ENCODE data around the gene IKBIP.

The IKBIP gene

GRCh38 chr12:98644712-98645571, at the start of gene IKBIP, which contains the start of gene APAF1:
IKBIP (minus strand) TSS chr12:98644788; CDS start chr12:98644701, 87 bp downstream.
APAF1 (plus strand) TSS chr12:98645290; CDS start chr12:98648360, 3,070 bp downstream.
- Histone ChIP-seq H3K27ac (ENCODE audit: low read length) (peak within 1 kb of the TSS; percentile 82), H3K36me3 (ENCODE audit: control insufficient read depth in 1 of 2, insufficient read depth in 2 of 2, low read length in 2 of 2) (peaks cover 13 to 14% of the 10 kb centered on the region in 2 donors), H3K4me3 (ENCODE audit: low read depth in 1 of 2, low read length in 2 of 2) (peak within 1 kb of the TSS; percentile 95 to 97), H3K4me1 (ENCODE audit: control insufficient read depth in 1 of 2, insufficient read depth in 2 of 2, low read length in 2 of 2) (peaks cover 7 to 11% of the 10 kb centered on the region in 2 donors), H3K9me3 (ENCODE audit: control insufficient read depth in 1 of 2, low read length in 2 of 2) (no peaks in the 10 kb centered on the region), H3K27me3 (ENCODE audit: low read depth, low read length) (no peaks in the 10 kb centered on the region)

DNA sequence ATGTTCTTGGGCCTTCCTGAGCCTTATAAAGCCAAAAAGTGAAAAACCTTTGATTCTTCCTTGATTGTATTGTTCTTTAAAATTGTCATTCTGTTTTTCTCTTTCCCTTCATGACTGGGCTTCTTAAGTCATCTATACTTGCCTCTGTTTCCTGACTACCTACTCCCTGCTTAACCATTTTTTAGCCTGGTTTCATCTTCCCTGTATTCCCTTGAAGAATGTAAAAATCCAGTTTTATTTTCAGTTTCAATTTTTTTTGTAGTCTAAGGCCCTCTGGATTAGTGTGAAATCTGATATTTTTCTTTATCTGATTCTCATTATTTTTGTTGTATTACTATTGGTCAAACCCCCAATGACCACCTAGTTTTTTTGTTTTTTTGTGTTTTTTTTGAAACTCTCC, 46.8 kb upstream of the IKBIP start:
- Histone ChIP-seq H3K27me3 (ENCODE audit: low read depth, low read length) (no peaks in the 10 kb centered on the region), H3K9me3 (ENCODE audit: control insufficient read depth in 1 of 2, low read length in 2 of 2) (no peaks in the 10 kb centered on the region), H3K4me1 (ENCODE audit: control insufficient read depth in 1 of 2, insufficient read depth in 2 of 2, low read length in 2 of 2) (no peaks in the 10 kb centered on the region), H3K27ac (ENCODE audit: low read length) (peak overlapping the region; percentile 31), H3K4me3 (ENCODE audit: low read depth in 1 of 2, low read length in 2 of 2) (no peak overlapping the region), H3K36me3 (ENCODE audit: control insufficient read depth in 1 of 2, insufficient read depth in 2 of 2, low read length in 2 of 2) (peaks cover 10 to 37% of the 10 kb centered on the region in 2 donors)

- Histone ChIP-seq H3K4me3 (ENCODE audit: low read depth in 1 of 2, low read length in 2 of 2) (no peak overlapping the region), H3K9me3 (ENCODE audit: control insufficient read depth in 1 of 2, low read length in 2 of 2) (no peaks in the 10 kb centered on the region), H3K36me3 (ENCODE audit: control insufficient read depth in 1 of 2, insufficient read depth in 2 of 2, low read length in 2 of 2) (peaks cover 25 to 59% of the 10 kb centered on the region in 2 donors), H3K4me1 (ENCODE audit: control insufficient read depth in 1 of 2, insufficient read depth in 2 of 2, low read length in 2 of 2) (no peaks in the 10 kb centered on the region), H3K27ac (ENCODE audit: low read length) (no peak overlapping the region), H3K27me3 (ENCODE audit: low read depth, low read length) (no peaks in the 10 kb centered on the region)
Measured at GRCh38 chr12:98686603-98687002, 42.0 kb upstream of the IKBIP start.

DNA sequence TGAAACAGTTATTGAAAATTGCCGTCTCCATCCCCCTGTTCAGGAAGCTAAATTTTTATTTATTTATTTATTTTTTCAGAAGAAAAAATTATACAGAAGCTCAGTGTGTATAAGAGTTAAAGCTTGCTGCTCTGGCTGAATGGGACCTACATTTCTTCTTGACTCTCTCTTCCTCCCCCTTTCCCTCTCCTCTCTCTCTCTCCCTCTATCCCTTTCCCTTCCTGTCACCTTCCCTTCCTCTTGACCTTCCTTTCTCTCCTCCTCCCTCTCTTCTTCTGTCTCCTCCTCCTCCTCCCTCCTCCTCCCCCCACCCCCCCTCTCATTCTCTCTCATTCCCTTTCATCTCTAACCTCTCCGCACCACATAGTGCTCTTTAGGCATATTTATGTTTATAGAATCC, 39.6 kb upstream of the IKBIP start:
- H3K36me3 ChIP-seq (ENCODE audit: control insufficient read depth in 1 of 2, insufficient read depth in 2 of 2, low read length in 2 of 2) = peaks cover 35 to 67% of the 10 kb centered on the region in 2 donors
- no peaks in the 10 kb centered on the region for H3K9me3 ChIP-seq (ENCODE audit: control insufficient read depth in 1 of 2, low read length in 2 of 2)
- H3K4me3 ChIP-seq (ENCODE audit: low read depth in 1 of 2, low read length in 2 of 2) = no peak overlapping the region
- no peaks in the 10 kb centered on the region for H3K4me1 ChIP-seq (ENCODE audit: control insufficient read depth in 1 of 2, insufficient read depth in 2 of 2, low read length in 2 of 2)
- no peak overlapping the region for H3K27ac ChIP-seq (ENCODE audit: low read length)
- H3K27me3 ChIP-seq (ENCODE audit: low read depth, low read length) = no peaks in the 10 kb centered on the region

DNA sequence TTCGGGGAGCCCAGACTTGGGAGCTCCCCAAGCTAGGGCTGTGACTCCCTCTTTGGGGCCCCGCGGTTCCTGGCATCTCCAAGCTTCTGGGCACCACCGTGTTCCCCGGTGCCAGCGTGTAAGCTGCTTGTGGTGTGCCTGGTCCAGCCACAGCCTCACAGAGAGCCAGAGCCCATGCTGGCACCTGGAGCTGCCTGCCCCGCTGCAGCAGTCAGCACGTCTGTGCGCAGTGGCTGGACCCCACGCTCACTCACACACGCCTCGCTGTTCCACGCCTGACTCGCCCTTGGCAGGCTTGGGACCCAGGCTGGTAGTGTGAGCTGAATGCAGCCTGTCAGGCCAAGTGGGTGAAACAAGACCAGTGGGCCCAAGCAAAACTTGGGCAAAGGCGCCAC, 35.0 kb upstream of the IKBIP start:
- no peak overlapping the region for H3K4me3 ChIP-seq (ENCODE audit: low read depth in 1 of 2, low read length in 2 of 2)
- H3K27me3 ChIP-seq (ENCODE audit: low read depth, low read length) = no peaks in the 10 kb centered on the region
- H3K4me1 ChIP-seq (ENCODE audit: control insufficient read depth in 1 of 2, insufficient read depth in 2 of 2, low read length in 2 of 2) = no peaks in the 10 kb centered on the region
- peaks cover 43 to 64% of the 10 kb centered on the region in 2 donors for H3K36me3 ChIP-seq (ENCODE audit: control insufficient read depth in 1 of 2, insufficient read depth in 2 of 2, low read length in 2 of 2)
- no peak overlapping the region for H3K27ac ChIP-seq (ENCODE audit: low read length)
- no peaks in the 10 kb centered on the region for H3K9me3 ChIP-seq (ENCODE audit: control insufficient read depth in 1 of 2, low read length in 2 of 2)

- H3K9me3 ChIP-seq (ENCODE audit: control insufficient read depth in 1 of 2, low read length in 2 of 2) = no peaks in the 10 kb centered on the region
- no peak overlapping the region for H3K4me3 ChIP-seq (ENCODE audit: low read depth in 1 of 2, low read length in 2 of 2)
- no peak overlapping the region for H3K27ac ChIP-seq (ENCODE audit: low read length)
- no peaks in the 10 kb centered on the region for H3K4me1 ChIP-seq (ENCODE audit: control insufficient read depth in 1 of 2, insufficient read depth in 2 of 2, low read length in 2 of 2)
- no peaks in the 10 kb centered on the region for H3K27me3 ChIP-seq (ENCODE audit: low read depth, low read length)
- peaks cover 46 to 67% of the 10 kb centered on the region in 2 donors for H3K36me3 ChIP-seq (ENCODE audit: control insufficient read depth in 1 of 2, insufficient read depth in 2 of 2, low read length in 2 of 2)
Measured at GRCh38 chr12:98678946-98679610, 34.5 kb upstream of the IKBIP start.

GRCh38 chr12:98678236-98678945, 33.8 kb upstream of the IKBIP start:
- H3K4me3 ChIP-seq (ENCODE audit: low read depth in 1 of 2, low read length in 2 of 2) = no peak overlapping the region
- no peak overlapping the region for H3K27ac ChIP-seq (ENCODE audit: low read length)
- H3K27me3 ChIP-seq (ENCODE audit: low read depth, low read length) = no peaks in the 10 kb centered on the region
- no peaks in the 10 kb centered on the region for H3K4me1 ChIP-seq (ENCODE audit: control insufficient read depth in 1 of 2, insufficient read depth in 2 of 2, low read length in 2 of 2)
- H3K36me3 ChIP-seq (ENCODE audit: control insufficient read depth in 1 of 2, insufficient read depth in 2 of 2, low read length in 2 of 2) = peaks cover 41 to 63% of the 10 kb centered on the region in 2 donors
- no peaks in the 10 kb centered on the region for H3K9me3 ChIP-seq (ENCODE audit: control insufficient read depth in 1 of 2, low read length in 2 of 2)

- H3K4me1 ChIP-seq (ENCODE audit: control insufficient read depth in 1 of 2, insufficient read depth in 2 of 2, low read length in 2 of 2) = no peaks in the 10 kb centered on the region
- H3K27ac ChIP-seq (ENCODE audit: low read length) = no peak overlapping the region
- no peaks in the 10 kb centered on the region for H3K9me3 ChIP-seq (ENCODE audit: control insufficient read depth in 1 of 2, low read length in 2 of 2)
- H3K36me3 ChIP-seq (ENCODE audit: control insufficient read depth in 1 of 2, insufficient read depth in 2 of 2, low read length in 2 of 2) = peaks cover 23 to 32% of the 10 kb centered on the region in 2 donors
- no peaks in the 10 kb centered on the region for H3K27me3 ChIP-seq (ENCODE audit: low read depth, low read length)
- no peak overlapping the region for H3K4me3 ChIP-seq (ENCODE audit: low read depth in 1 of 2, low read length in 2 of 2)
Measured at GRCh38 chr12:98674841-98675240, 30.3 kb upstream of the IKBIP start.

- H3K27ac ChIP-seq (ENCODE audit: low read length) = no peak overlapping the region
Measured at GRCh38 chr12:98671459-98671858, 26.9 kb upstream of the IKBIP start.

DNA sequence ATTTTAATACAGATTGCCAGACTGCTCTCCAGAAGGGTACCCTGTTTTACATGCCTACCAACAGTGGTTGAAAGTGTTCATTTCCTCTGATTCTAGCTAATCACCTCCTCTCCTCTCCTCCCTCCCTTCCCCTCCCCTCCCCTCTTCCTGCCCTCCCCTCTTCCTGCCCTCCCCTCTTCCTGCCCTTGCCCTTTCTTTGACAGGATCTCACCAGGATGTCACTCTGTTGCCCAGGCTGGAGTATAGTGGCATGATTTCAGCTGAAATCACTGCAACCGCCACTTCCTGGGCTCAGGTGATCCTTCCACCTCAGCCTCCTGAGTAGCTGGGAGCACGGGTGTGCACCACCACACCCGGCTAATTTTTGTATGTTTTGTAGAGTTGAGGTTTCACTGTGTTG, 25.2 kb upstream of the IKBIP start:
- no peak overlapping the region for H3K4me3 ChIP-seq (ENCODE audit: low read depth in 1 of 2, low read length in 2 of 2)
- no peaks in the 10 kb centered on the region for H3K27me3 ChIP-seq (ENCODE audit: low read depth, low read length)
- H3K27ac ChIP-seq (ENCODE audit: low read length) = no peak overlapping the region
- H3K9me3 ChIP-seq (ENCODE audit: control insufficient read depth in 1 of 2, low read length in 2 of 2) = no peaks in the 10 kb centered on the region
- H3K4me1 ChIP-seq (ENCODE audit: control insufficient read depth in 1 of 2, insufficient read depth in 2 of 2, low read length in 2 of 2) = no peaks in the 10 kb centered on the region
- H3K36me3 ChIP-seq (ENCODE audit: control insufficient read depth in 1 of 2, insufficient read depth in 2 of 2, low read length in 2 of 2) = peaks cover 20 to 24% of the 10 kb centered on the region in 2 donors

More at GRCh38 chr12:98671459-98671858, 26.9 kb upstream of the IKBIP start:
- Histone ChIP-seq H3K9me3 (ENCODE audit: control insufficient read depth in 1 of 2, low read length in 2 of 2) (no peaks in the 10 kb centered on the region), H3K4me3 (ENCODE audit: low read depth in 1 of 2, low read length in 2 of 2) (no peak overlapping the region), H3K4me1 (ENCODE audit: control insufficient read depth in 1 of 2, insufficient read depth in 2 of 2, low read length in 2 of 2) (no peaks in the 10 kb centered on the region), H3K27me3 (ENCODE audit: low read depth, low read length) (no peaks in the 10 kb centered on the region), H3K36me3 (ENCODE audit: control insufficient read depth in 1 of 2, insufficient read depth in 2 of 2, low read length in 2 of 2) (peaks cover 19 to 21% of the 10 kb centered on the region in 2 donors)

DNA sequence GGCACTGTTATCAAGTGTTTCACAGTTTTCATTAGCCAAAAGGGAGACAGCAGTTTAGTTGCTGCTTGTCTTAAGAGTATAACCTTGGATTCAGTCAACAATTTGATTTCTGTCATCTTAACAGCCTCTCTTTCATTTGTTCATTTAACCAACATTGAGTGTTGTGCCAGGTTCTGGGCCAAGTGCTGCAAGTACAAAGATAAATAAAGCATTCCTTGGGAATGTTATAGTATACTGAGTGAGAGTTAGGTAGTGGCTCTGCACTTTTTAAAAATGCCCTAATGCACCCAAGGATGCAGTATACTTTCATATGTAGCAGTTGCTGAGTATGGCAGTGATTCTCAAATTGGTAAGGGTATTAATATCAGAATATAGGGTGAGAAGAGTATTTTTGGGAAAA, 15.9 kb upstream of the IKBIP start:
- no peaks in the 10 kb centered on the region for H3K4me1 ChIP-seq (ENCODE audit: control insufficient read depth in 1 of 2, insufficient read depth in 2 of 2, low read length in 2 of 2)
- H3K27me3 ChIP-seq (ENCODE audit: low read depth, low read length) = no peaks in the 10 kb centered on the region
- peaks cover 24 to 26% of the 10 kb centered on the region in 2 donors for H3K36me3 ChIP-seq (ENCODE audit: control insufficient read depth in 1 of 2, insufficient read depth in 2 of 2, low read length in 2 of 2)
- H3K27ac ChIP-seq (ENCODE audit: low read length) = no peak overlapping the region
- H3K9me3 ChIP-seq (ENCODE audit: control insufficient read depth in 1 of 2, low read length in 2 of 2) = no peaks in the 10 kb centered on the region
- H3K4me3 ChIP-seq (ENCODE audit: low read depth in 1 of 2, low read length in 2 of 2) = no peak overlapping the region

Data from muscle layer of duodenum (tissue), 2 donors.